SK-N-SH treated with all-trans-retinoic acid at 6 μM for 48 hours (cell line): Measurements from ENCODE around the gene PNPLA3.

ENCODE experiments used
- ATAC-seq: fragments of 200-7000 bp; cut with Tn5 transposase; 3 replicates; pipeline ENCODE4 v1.9.1; 2020; ENCODE audit warnings: mild to moderate bottlenecking, moderate library complexity
- CREB5 ChIP-seq: fragments of 250-450 bp; sonication (Bioruptor Pico); IDR thresholded peaks from 2 replicates; pipeline ENCODE4 v1.5.1; 2020; ENCODE audit warnings: low read depth, mild to moderate bottlenecking, moderate library complexity
- CSDC2 ChIP-seq: fragments of 250-450 bp; sonication (Bioruptor Pico); IDR thresholded peaks from 2 replicates; pipeline ENCODE4 v1.5.0; 2020; ENCODE audit warnings: mild to moderate bottlenecking, moderate library complexity
- GLIS3 ChIP-seq: fragments of 250-450 bp; sonication (Bioruptor Pico); IDR thresholded peaks from 2 replicates; pipeline ENCODE4 v1.5.0; 2020; ENCODE audit warnings: mild to moderate bottlenecking, moderate library complexity
- ISL1 ChIP-seq: fragments of 250-450 bp; sonication (Bioruptor Pico); IDR thresholded peaks from 2 replicates; pipeline ENCODE4 v2.1.2; 2022; ENCODE audit warnings: mild to moderate bottlenecking, moderate library complexity
- PATZ1 ChIP-seq: fragments of 250-450 bp; sonication (Bioruptor Pico); IDR thresholded peaks from 2 replicates; pipeline ENCODE4 v1.8.0; 2020; ENCODE audit warnings: mild to moderate bottlenecking, moderate library complexity, borderline replicate concordance
- POU6F1 ChIP-seq: fragments of 250-450 bp; sonication (Bioruptor Pico); IDR thresholded peaks from 2 replicates; pipeline ENCODE4 v1.8.0; 2021; ENCODE audit warnings: low read depth, mild to moderate bottlenecking, moderate library complexity, borderline replicate concordance
- RARB ChIP-seq: fragments of 250-450 bp; sonication (Bioruptor Pico); IDR thresholded peaks from 2 replicates; pipeline ENCODE4 v1.8.0; 2021; ENCODE audit warnings: mild to moderate bottlenecking, moderate library complexity
- TCF4 ChIP-seq: fragments of 250-450 bp; sonication (Bioruptor Pico); IDR thresholded peaks from 2 replicates; pipeline ENCODE4 v1.8.0; 2021; ENCODE audit warnings: mild to moderate bottlenecking, moderate library complexity, borderline replicate concordance
- TOX ChIP-seq: fragments of 250-450 bp; sonication (Bioruptor Pico); IDR thresholded peaks from 2 replicates; pipeline ENCODE4 v1.8.0; 2021; ENCODE audit warnings: mild to moderate bottlenecking, moderate library complexity, borderline replicate concordance
- TSHZ2 ChIP-seq: fragments of 250-450 bp; sonication (Bioruptor Pico); IDR thresholded peaks from 2 replicates; pipeline ENCODE4 v1.5.0; 2020; ENCODE audit warnings: mild to moderate bottlenecking, moderate library complexity
- ZC3H10 ChIP-seq: fragments of 250-450 bp; sonication (Bioruptor Pico); IDR thresholded peaks from 2 replicates; pipeline ENCODE4 v1.5.1; 2021; ENCODE audit warnings: mild to moderate bottlenecking, moderate library complexity
- ZFP3 ChIP-seq: fragments of 250-450 bp; sonication (Bioruptor Pico); IDR thresholded peaks from 2 replicates; pipeline ENCODE4 v1.5.0; 2020; ENCODE audit warnings: mild to moderate bottlenecking, moderate library complexity
- ZFP30 ChIP-seq: fragments of 450-650 bp; formaldehyde crosslinking; IDR thresholded peaks from 2 replicates; pipeline ENCODE4 v1.5.0; 2022; ENCODE audit warnings: mild to moderate bottlenecking, moderate library complexity
- ZNF8 ChIP-seq: fragments of 450-650 bp; formaldehyde crosslinking; IDR thresholded peaks from 2 replicates; pipeline ENCODE4 v1.5.0; 2020; ENCODE audit warnings: mild to moderate bottlenecking, moderate library complexity

Gene PNPLA3

GRCh38 chr22:43923631-43924464, at the start of gene PNPLA3:
TSS of gene PNPLA3 (plus strand) at chr22:43923805. CDS start at chr22:43923912, 107 bp downstream.
- 0 out of 2 replicates have a peak, but pooled peaks have one; percentile 15 for TF ChIP-seq ZFP3
- no peak for TF ChIP-seq RARB (CRISPR knock-in tag)
- no peak for TF ChIP-seq PATZ1
- peak; percentile 94 for ATAC-seq

- no peak for TF ChIP-seq ZNF8 (CRISPR knock-in tag)
- TF ChIP-seq POU6F1 (CRISPR knock-in tag), result no peak
- TF ChIP-seq CREB5, result no peak
- no peak for TF ChIP-seq ZFP30 (CRISPR knock-in tag)
- no peak for ATAC-seq
These were observed 46.6 kb upstream of the PNPLA3 start for GRCh38 chr22:43876866-43877509.

- TF ChIP-seq GLIS3 (CRISPR knock-in tag) (no peak), ISL1 (CRISPR knock-in tag) (no peak), TSHZ2 (no peak), PATZ1 (no peak), POU6F1 (CRISPR knock-in tag) (no peak), ZC3H10 (no peak), CSDC2 (no peak), TCF4 (CRISPR knock-in tag) (no peak), TOX (CRISPR knock-in tag) (no peak)
- ATAC-seq, result no peak
These were observed 45.4 kb upstream of the PNPLA3 start for GRCh38 chr22:43878079-43878795.
